Smooth muscle cell (in vitro differentiated cells): ENCODE data around the gene AKAP13. TPM values are rescaled to one million over a fixed set of nuclear protein-coding genes. Genes with fewer than 3 reads are reported as not detected.
A peak's percentile ranks its signal among the peaks of the same experiment; 100 is the strongest.

Experiments used
- DNase-seq: peaks from one replicate; lab custom pipeline; 2025; ENCODE audit not compliant: unreplicated experiment; lab: John Stamatoyannopoulos, UW
- H2AFZ ChIP-seq: fragments of 200-600 bp; sonication (generic); 2 replicates; pipeline ENCODE4 v1.6.0; 2016; ENCODE audit warnings: antibody characterized with exemption, low read depth, mild to moderate bottlenecking
- H3F3A ChIP-seq: fragments of 200-600 bp; sonication (generic); 2 replicates; pipeline ENCODE4 v1.6.0; 2017; ENCODE audit warnings: antibody characterized with exemption, low read depth
- H3K27ac ChIP-seq: fragments of 200-600 bp; sonication (generic); 2 replicates; pipeline ENCODE4 v1.5.1; 2016; ENCODE audit warnings: low read depth, mild to moderate bottlenecking
- H3K27me3 ChIP-seq: fragments of 200-600 bp; sonication (generic); 2 replicates; pipeline ENCODE4 v1.6.1; 2016; ENCODE audit warnings: low read depth, mild to moderate bottlenecking
- H3K36me3 ChIP-seq: fragments of 200-600 bp; sonication (generic); 2 replicates; pipeline ENCODE4 v1.5.1; 2016; ENCODE audit warnings: low read depth
- H3K4me1 ChIP-seq: fragments of 200-600 bp; sonication (generic); 2 replicates; pipeline ENCODE4 v1.5.1; 2016; ENCODE audit warnings: low read depth
- H3K4me2 ChIP-seq: fragments of 200-600 bp; sonication (generic); 2 replicates; pipeline ENCODE4 v1.6.0; 2016; ENCODE audit warnings: mild to moderate bottlenecking
- H3K4me3 ChIP-seq: fragments of 200-600 bp; sonication (generic); 2 replicates; pipeline ENCODE4 v1.5.1; 2016; ENCODE audit warnings: mild to moderate bottlenecking
- H3K79me2 ChIP-seq: fragments of 200-600 bp; sonication (generic); 2 replicates; pipeline ENCODE4 v1.6.0; 2016; ENCODE audit warnings: low read depth, mild to moderate bottlenecking
- H3K9ac ChIP-seq: fragments of 200-600 bp; sonication (generic); 2 replicates; pipeline ENCODE4 v1.6.0; 2016; ENCODE audit warnings: low read depth
- H3K9me3 ChIP-seq: fragments of 200-600 bp; sonication (generic); replicated peaks from 2 replicates; pipeline ENCODE4 v1.5.1; 2016; ENCODE audit warnings: low read depth
- H4K20me1 ChIP-seq: fragments of 200-600 bp; sonication (generic); 2 replicates; pipeline ENCODE4 v1.6.0; 2016; ENCODE audit warnings: low read depth
- WGBS: methylation state at CpG from one replicate; pipeline ENCODE4 v1.1.7; 2016; ENCODE audit warnings: low lambda C conversion rate; 5-methylcytosine and 5-hydroxymethylcytosine counted together
- polyA plus RNA-seq: library from polyadenylated mRNA; unstranded; fragments of >200 nt; fragmentation: Nextera tagmentation; extraction: Ambion mirVana; gene quantifications from 2 replicates; pipeline ENCODE4 v1.2.1, GENCODE V29; 2016
- total RNA-seq: library from RNA; depleted of rRNA; stranded (reverse); fragments of >200 nt; gene quantifications from 2 replicates; pipeline ENCODE4 v1.2.3, GENCODE V29; 2014
- TF ChIP-seq, protein P1 (sequence below): fragments of 200-600 bp; sonication (generic); IDR thresholded peaks from 2 replicates; pipeline ENCODE4 v1.5.1; 2017; ENCODE audit warnings: borderline replicate concordance, mild to moderate bottlenecking, antibody characterized with exemption; ENCODE audit not compliant: insufficient read depth, poor library complexity, severe bottlenecking

Gene AKAP13
- total and polyA plus RNA-seq, 2 experiments from 2014 or later: 43.3 to 63.5 TPM

DNA sequence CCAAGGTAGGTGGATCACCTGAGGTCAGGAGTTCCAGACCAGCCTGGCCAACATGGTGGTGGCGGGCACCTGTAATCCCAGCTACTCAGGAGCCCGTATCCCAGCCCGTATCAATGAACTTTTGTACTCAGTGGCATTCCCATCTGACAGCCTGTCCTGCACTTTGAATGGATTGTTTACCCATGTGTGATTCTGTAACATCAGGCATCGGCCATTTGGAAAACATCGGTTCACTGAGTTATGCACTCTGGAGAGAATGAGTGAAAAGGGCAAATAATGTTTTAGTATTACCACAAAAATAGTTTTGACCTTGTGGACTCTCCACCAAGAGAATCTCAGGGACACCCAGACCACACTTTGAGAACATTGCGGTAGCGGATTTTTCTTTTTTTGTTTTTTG is 400.7 kb downstream of the AKAP13 start:
- Histone ChIP-seq H3K27ac (no peak overlapping the region), H3K4me3 (no peak overlapping the region), H2AFZ (no peak overlapping the region), H3K4me2 (no peak overlapping the region), H3F3A (no peaks in the 10 kb centered on the region), H3K36me3 (no peaks in the 10 kb centered on the region), H3K9me3 (no peaks in the 10 kb centered on the region), H3K27me3 (no peaks in the 10 kb centered on the region), H3K4me1 (peaks cover 3% of the 10 kb centered on the region), H3K79me2 (peaks cover 67% of the 10 kb centered on the region), H4K20me1 (peaks cover 89% of the 10 kb centered on the region), H3K9ac (no peak overlapping the region)
- TF ChIP-seq, protein P1, sequence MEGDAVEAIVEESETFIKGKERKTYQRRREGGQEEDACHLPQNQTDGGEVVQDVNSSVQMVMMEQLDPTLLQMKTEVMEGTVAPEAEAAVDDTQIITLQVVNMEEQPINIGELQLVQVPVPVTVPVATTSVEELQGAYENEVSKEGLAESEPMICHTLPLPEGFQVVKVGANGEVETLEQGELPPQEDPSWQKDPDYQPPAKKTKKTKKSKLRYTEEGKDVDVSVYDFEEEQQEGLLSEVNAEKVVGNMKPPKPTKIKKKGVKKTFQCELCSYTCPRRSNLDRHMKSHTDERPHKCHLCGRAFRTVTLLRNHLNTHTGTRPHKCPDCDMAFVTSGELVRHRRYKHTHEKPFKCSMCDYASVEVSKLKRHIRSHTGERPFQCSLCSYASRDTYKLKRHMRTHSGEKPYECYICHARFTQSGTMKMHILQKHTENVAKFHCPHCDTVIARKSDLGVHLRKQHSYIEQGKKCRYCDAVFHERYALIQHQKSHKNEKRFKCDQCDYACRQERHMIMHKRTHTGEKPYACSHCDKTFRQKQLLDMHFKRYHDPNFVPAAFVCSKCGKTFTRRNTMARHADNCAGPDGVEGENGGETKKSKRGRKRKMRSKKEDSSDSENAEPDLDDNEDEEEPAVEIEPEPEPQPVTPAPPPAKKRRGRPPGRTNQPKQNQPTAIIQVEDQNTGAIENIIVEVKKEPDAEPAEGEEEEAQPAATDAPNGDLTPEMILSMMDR: no peak
- WGBS: 96% methylated on average over 7 of the region's 7 CpGs
- no peak for DNase-seq

DNA sequence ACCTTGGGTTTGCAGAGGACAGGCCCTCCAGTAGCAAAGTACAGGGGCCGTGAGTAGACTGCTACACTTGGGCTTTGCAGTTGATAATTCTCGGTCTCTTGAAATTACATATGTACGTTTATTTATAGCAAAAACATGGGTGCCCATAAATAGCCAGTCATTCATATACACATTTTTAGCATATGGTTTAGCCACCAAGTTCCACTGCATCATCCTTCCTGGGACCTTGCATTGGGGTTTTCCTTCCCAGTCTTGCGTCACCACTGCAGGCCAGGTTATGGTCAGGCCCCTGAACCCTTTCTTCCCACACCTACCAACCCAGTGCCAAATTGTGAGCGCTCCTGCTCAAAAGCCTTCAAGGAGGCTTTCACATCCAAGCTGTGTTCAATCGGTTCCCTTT is 401.7 kb downstream of the AKAP13 start:
- no peak for DNase-seq
- Histone ChIP-seq H3K27ac (no peak overlapping the region), H3K36me3 (no peaks in the 10 kb centered on the region), H3K79me2 (peaks cover 58% of the 10 kb centered on the region), H4K20me1 (peaks cover 90% of the 10 kb centered on the region), H3K4me2 (no peak overlapping the region), H2AFZ (no peak overlapping the region), H3K27me3 (no peaks in the 10 kb centered on the region), H3K4me3 (no peak overlapping the region), H3K9ac (no peak overlapping the region), H3K9me3 (no peaks in the 10 kb centered on the region), H3K4me1 (peaks cover 12% of the 10 kb centered on the region), H3F3A (peaks cover 5% of the 10 kb centered on the region)
- TF ChIP-seq, protein P1: no peak
- WGBS: 94% methylated on average over 6 of the region's 6 CpGs

DNA sequence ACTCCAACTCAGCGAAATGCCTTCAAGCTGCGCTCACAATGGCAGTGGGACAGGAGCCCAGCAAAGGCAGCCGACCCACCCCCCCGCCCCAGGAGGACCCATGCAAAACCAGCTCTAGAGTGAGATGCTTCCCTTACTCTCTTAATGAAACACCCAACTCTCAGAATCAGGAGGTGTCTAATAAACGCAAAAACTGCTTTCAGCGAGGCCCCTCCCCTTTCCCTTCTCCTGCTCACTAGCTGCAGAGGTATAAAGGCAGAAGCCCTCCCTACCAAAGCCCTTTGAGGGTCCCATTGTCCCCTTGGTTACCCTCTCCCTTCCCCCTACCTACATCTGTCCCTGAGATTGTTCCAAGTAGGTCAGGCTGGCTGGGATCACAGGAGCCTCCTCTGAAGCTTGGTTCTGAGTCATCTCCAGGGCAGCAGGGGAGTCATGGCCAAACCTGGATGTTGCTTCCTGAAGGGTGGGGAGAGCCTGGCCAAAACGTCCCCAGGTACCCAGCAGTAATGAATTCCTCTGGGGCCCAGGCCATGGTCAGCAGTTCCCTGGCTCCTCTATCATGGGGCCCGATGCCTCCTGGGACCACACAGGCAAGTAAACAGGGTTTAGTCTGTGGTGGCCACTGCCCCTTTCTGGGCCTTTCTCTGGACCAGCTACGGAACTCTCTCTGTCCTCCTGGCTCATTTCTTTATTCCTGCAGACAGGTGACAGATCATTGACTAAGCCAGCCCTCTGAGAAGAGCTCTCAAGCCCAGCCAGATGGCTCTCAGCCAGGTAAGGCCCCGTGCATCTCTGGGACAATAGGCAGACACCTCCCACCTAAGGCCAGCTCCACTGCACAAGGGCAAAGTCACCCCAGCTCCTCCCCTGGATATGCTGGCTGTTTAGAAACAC is 405.7 kb downstream of the AKAP13 start:
- H3K27ac ChIP-seq: peak overlapping the region; percentile 58
- peaks cover 12% of the 10 kb centered on the region for H3K4me1 ChIP-seq
- TF ChIP-seq, protein P1: no peak
- no peak overlapping the region for H3K9ac ChIP-seq
- no peaks in the 10 kb centered on the region for H3K9me3 ChIP-seq
- H3K4me3 ChIP-seq: no peak overlapping the region
- peak overlapping the region; percentile 66 for H3K4me2 ChIP-seq
- H3K79me2 ChIP-seq: peaks cover 56% of the 10 kb centered on the region
- DNase-seq: no peak
- 62% methylated on average over 10 of the region's 10 CpGs for WGBS
- H4K20me1 ChIP-seq: peaks cover 87% of the 10 kb centered on the region
- H3K27me3 ChIP-seq: no peaks in the 10 kb centered on the region
- H2AFZ ChIP-seq: no peak overlapping the region
- H3F3A ChIP-seq: peaks cover 5% of the 10 kb centered on the region
- no peaks in the 10 kb centered on the region for H3K36me3 ChIP-seq

DNA sequence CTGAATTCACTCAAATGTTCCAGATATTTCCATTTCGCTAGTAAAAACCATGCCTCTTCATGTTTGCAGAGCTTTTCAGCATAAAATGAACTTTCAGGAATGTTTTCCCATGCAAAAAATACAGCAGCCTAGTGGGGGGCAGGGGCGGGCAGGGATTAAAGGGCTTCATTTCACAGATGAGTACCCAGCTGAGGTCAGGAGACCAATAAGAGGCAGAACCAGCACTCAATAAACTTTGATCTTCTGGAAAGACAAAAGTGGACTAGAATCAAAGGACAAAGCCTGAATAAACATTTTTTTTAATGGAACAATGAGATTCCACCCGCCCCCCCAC is 406.3 kb downstream of the AKAP13 start:
- Histone ChIP-seq H3K9me3 (no peaks in the 10 kb centered on the region), H3K4me1 (peaks cover 12% of the 10 kb centered on the region), H3K4me3 (no peak overlapping the region), H3K36me3 (no peaks in the 10 kb centered on the region), H3K27me3 (no peaks in the 10 kb centered on the region), H3K4me2 (peak overlapping the region; percentile 66), H3K79me2 (peaks cover 57% of the 10 kb centered on the region), H3F3A (peaks cover 5% of the 10 kb centered on the region), H3K27ac (peak overlapping the region; percentile 58), H3K9ac (no peak overlapping the region), H2AFZ (no peak overlapping the region), H4K20me1 (peaks cover 87% of the 10 kb centered on the region)
- TF ChIP-seq, protein P1: no peak
- DNase-seq: no peak
- WGBS: 89% methylated on average over 3 of the region's 3 CpGs
